ENCODE results near the gene BTK.
"Not testable (repeated sequence)": the region's sequence is repeated elsewhere in the genome, so short reads cannot be mapped to it uniquely, and the experiment has no call there.

The BTK gene

DNA sequence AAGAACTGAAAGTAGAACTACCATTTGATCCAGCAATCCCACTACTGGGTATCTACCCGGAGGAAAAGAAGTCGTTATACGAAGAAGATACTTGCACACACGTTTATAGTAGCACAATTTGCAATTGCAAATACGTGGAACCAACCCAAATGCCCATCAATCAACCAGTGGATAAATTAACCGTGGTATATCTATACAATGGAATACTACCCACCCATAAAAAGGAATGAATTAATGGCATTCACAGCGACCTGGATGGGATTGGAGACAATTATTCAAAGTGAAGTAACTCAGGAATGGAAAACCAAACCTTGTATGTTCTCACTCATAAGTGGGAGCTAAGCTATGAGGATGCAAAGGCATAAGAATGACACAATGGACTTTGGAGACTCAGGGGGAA lies 51.7 kb downstream of the BTK start:
- DNase-seq: not testable (repeated sequence)

- not testable (repeated sequence) for DNase-seq
Measured at GRCh38 chrX:101326600-101326999, 59.4 kb downstream of the BTK start.

GRCh38 chrX:101303790-101304189 lies 82.2 kb downstream of the BTK start:
- DNase-seq: no peak
